ENCODE measurements around the gene CCND1.

GRCh38 chr11:69686452-69686851, 45.5 kb downstream of the CCND1 start:
- TF ChIP-seq CTCF (IDR thresholded peaks at IDR 0.05) (no peak), POLR2A (IDR thresholded peaks at IDR 0.05) (no peak)
